Lower leg skin (tissue), 4 donors: ENCODE data around the gene DCLK3. TPM values are rescaled to one million over a fixed set of nuclear protein-coding genes. Genes with fewer than 3 reads are reported as not detected.

Experiments used
- DNase-seq, 2 donors: peaks; one replicate each; pipeline ENCODE4 v3.0.0-alpha.2; 2019; ENCODE audit warnings: low spot score in 2 of 2
- H3K4me3 ChIP-seq: fragments of 200-600 bp; sonication (generic); 2 replicates; pipeline ENCODE4 v1.5.1; 2017; ENCODE audit warnings: mild to moderate bottlenecking, low read depth; ENCODE audit not compliant: poor library complexity, severe bottlenecking
- CTCF ChIP-seq, 3 donors: fragments of 450-650 bp; IDR thresholded peaks; one replicate each; pipeline ENCODE4 v1.5.1; 2016; ENCODE audit warnings: antibody characterized with exemption in 3 of 3, mild to moderate bottlenecking in 3 of 3, moderate library complexity in 2 of 3
- POLR2A ChIP-seq, 2 donors: fragments of 450-650 bp; IDR thresholded peaks; one replicate each; pipeline ENCODE4 v1.6.1; 2016 to 2017; ENCODE audit warnings: antibody characterized with exemption in 2 of 2, mild to moderate bottlenecking in 1 of 2, moderate library complexity in 1 of 2
- WGBS, 2 donors: methylation state at CpG; one replicate each; pipeline ENCODE4 v1.1.5; 2018; 5-methylcytosine and 5-hydroxymethylcytosine counted together
- intact Hi-C: fragments of 100-400 bp; cut with DNase I; formaldehyde crosslinking; loops from one replicate; pipeline ENCODE4 v1.15.0; 2023; ENCODE audit warnings: low total_unique reads
- total RNA-seq, 4 donors: library from RNA; depleted of rRNA; stranded (reverse); fragments of >200 nt; gene quantifications; one replicate each; pipeline ENCODE4 v1.1.0, GENCODE V29; 2016

Gene DCLK3
- total RNA-seq, 4 donors from 2014 or later: 0.07 to 0.38 (median 0.16) TPM; not detected in 1

- TF ChIP-seq CTCF (IDR thresholded peaks at IDR 0.05) (no peak), POLR2A (IDR thresholded peaks at IDR 0.05) (no peak)
- H3K4me3 ChIP-seq: no peak overlapping the region
- WGBS, 2 donors: 72 to 86% methylated on average over 4 of the region's 4 CpGs
- intact Hi-C loops: no loop called here
- DNase-seq: no peak
Measured at GRCh38 chr3:36693670-36694069, 70.7 kb downstream of the DCLK3 start.

DNA sequence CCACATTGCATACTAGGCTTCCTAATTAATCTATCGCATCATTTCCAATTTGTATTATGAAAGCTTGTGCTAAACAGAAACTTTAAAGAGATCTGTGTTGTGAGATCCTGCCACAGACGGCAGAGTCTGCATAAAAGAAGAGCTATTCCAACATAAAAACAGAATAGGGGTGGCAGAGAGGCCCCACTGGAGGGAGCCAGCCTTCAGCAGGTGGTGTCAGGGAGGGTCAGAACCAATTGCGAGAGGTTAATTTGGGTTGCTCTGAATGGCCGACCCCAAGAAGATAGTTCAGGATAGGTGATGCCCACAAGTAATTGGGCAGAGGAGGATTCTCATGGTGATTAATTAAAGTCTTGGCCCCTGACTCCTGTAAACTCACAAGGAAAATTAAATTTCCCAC lies 74.8 kb downstream of the DCLK3 start:
- H3K4me3 ChIP-seq: no peak overlapping the region
- TF ChIP-seq CTCF (IDR thresholded peaks at IDR 0.05) (no peak), POLR2A (IDR thresholded peaks at IDR 0.05) (no peak)
- no peak for DNase-seq
- 79 to 82% methylated on average over 4 of the region's 4 CpGs for WGBS, 2 donors
- intact Hi-C loops: no loop called here

GRCh38 chr3:36688815-36689214 lies 75.5 kb downstream of the DCLK3 start:
- no peak for DNase-seq
- intact Hi-C loops: no loop called here
- no peak for TF ChIP-seq CTCF (IDR thresholded peaks at IDR 0.05)
- TF ChIP-seq POLR2A (IDR thresholded peaks at IDR 0.05): no peak
- WGBS, 2 donors: 50 to 52% methylated on average over 2 of the region's 2 CpGs
- no peak overlapping the region for H3K4me3 ChIP-seq

- intact Hi-C loops: no loop called here
- TF ChIP-seq POLR2A (IDR thresholded peaks at IDR 0.05): no peak
- TF ChIP-seq CTCF (IDR thresholded peaks at IDR 0.05): no peak
- DNase-seq: no peak
- no peak overlapping the region for H3K4me3 ChIP-seq
Measured at GRCh38 chr3:36686516-36686915, 77.8 kb downstream of the DCLK3 start.

DNA sequence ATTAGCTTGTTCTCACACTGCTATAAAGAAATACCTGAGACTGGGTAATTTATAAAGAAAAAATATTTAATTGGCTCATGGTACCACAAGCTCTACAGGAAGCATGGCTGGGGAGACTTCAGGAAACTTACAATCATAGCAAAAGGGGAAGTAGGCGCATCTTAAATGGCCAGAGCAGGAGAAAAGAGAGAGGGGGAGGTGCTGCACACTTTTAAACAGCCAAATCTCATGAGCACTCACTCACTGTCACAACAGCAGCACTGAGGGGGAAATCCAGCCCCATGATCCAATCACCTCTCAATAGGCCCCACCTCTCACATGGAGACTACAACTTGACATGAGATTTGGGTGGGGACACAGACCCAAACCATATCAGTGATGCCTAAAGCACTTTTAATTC lies 82.5 kb downstream of the DCLK3 start:
- intact Hi-C loops: no loop called here
- H3K4me3 ChIP-seq: no peak overlapping the region
- WGBS, 2 donors: 79 to 81% methylated on average over 1 of the region's 1 CpG
- TF ChIP-seq CTCF (IDR thresholded peaks at IDR 0.05): no peak
- TF ChIP-seq POLR2A (IDR thresholded peaks at IDR 0.05): no peak
- no peak for DNase-seq

GRCh38 chr3:36680952-36681351 lies 83.4 kb downstream of the DCLK3 start:
- no peak for TF ChIP-seq POLR2A (IDR thresholded peaks at IDR 0.05)
- no peak for TF ChIP-seq CTCF (IDR thresholded peaks at IDR 0.05)
- H3K4me3 ChIP-seq: no peak overlapping the region
- WGBS, 2 donors: 63 to 66% methylated on average over 3 of the region's 3 CpGs
- intact Hi-C loops: no loop called here
- DNase-seq: no peak
